Stimulated activated memory B cell treated with anti-CD40 and anti-IgM and Interleukin-4, amounts not matched to agents 10 μg/mL and 1 μg/mL and 100 μg/mL, for 72 hours (primary cell): Measurements from ENCODE around the gene NOS1.
A peak's percentile ranks its signal among the peaks of the same experiment; 100 is the strongest.

ENCODE experiments used
- ATAC-seq: fragments of 150-1000 bp; cut with Tn5 transposase; 2 replicates; pipeline ENCODE4 v1.10.0; 2021
- H3K27ac Mint-ChIP-seq: one replicate; pipeline ENCODE4 v1.8.0; 2022; ENCODE audit warnings: mild to moderate bottlenecking, mixed read lengths
- H3K27me3 Mint-ChIP-seq: one replicate; pipeline ENCODE4 v1.8.0; 2022; ENCODE audit warnings: mixed read lengths
- H3K36me3 Mint-ChIP-seq: one replicate; pipeline ENCODE4 v1.8.0; 2022; ENCODE audit warnings: mixed read lengths
- H3K4me1 Mint-ChIP-seq: one replicate; pipeline ENCODE4 v1.8.0; 2022; ENCODE audit warnings: mixed read lengths
- H3K4me3 Mint-ChIP-seq: one replicate; pipeline ENCODE4 v1.8.0; 2022; ENCODE audit warnings: mild to moderate bottlenecking, moderate library complexity, mixed read lengths
- H3K9me3 Mint-ChIP-seq: one replicate; pipeline ENCODE4 v1.8.0; 2022; ENCODE audit warnings: mixed read lengths

Gene NOS1

DNA sequence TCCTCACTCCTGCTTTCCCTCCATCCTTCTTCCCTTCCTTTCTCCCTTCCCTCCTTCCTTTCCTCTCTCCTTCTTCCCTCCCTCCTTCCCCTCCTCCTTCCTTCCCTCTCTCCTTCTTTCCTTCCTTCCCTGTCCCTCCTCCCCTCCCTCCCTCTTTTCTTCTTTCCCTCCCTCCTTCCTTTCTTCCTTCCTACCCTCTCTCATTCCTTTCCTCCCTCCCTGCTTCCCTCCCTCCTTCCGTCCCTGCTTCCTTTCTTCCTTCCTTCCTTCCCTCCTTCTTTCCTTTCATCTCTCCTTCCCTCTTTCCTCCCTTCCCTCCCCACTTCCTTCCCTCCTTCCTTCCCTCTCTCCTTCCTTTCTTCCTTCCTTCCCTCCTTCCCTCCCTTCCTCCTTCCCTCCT lies 39.0 kb downstream of the NOS1 start:
- H3K27me3 Mint-ChIP-seq: peaks cover 8% of the 10 kb centered on the region
- H3K27ac Mint-ChIP-seq: no peak overlapping the region
- peaks cover 7% of the 10 kb centered on the region for H3K9me3 Mint-ChIP-seq
- H3K4me1 Mint-ChIP-seq: no peaks in the 10 kb centered on the region
- no peaks in the 10 kb centered on the region for H3K36me3 Mint-ChIP-seq
- no peak overlapping the region for H3K4me3 Mint-ChIP-seq
- ATAC-seq: no peak

- ATAC-seq: no peak
- H3K9me3 Mint-ChIP-seq: peaks cover 7% of the 10 kb centered on the region
- no peak overlapping the region for H3K4me3 Mint-ChIP-seq
- no peaks in the 10 kb centered on the region for H3K36me3 Mint-ChIP-seq
- no peak overlapping the region for H3K27ac Mint-ChIP-seq
- no peaks in the 10 kb centered on the region for H3K4me1 Mint-ChIP-seq
- no peaks in the 10 kb centered on the region for H3K27me3 Mint-ChIP-seq
Measured at GRCh38 chr12:117321572-117321971, 39.9 kb downstream of the NOS1 start.

GRCh38 chr12:117318591-117318990 lies 42.8 kb downstream of the NOS1 start:
- H3K27me3 Mint-ChIP-seq: no peaks in the 10 kb centered on the region
- H3K9me3 Mint-ChIP-seq: peaks cover 10% of the 10 kb centered on the region
- H3K4me3 Mint-ChIP-seq: no peak overlapping the region
- no peaks in the 10 kb centered on the region for H3K36me3 Mint-ChIP-seq
- H3K27ac Mint-ChIP-seq: no peak overlapping the region
- no peaks in the 10 kb centered on the region for H3K4me1 Mint-ChIP-seq
- no peak for ATAC-seq

GRCh38 chr12:117316336-117316735 lies 45.1 kb downstream of the NOS1 start:
- Mint-ChIP-seq H3K4me1 (no peaks in the 10 kb centered on the region), H3K27me3 (no peaks in the 10 kb centered on the region), H3K27ac (no peak overlapping the region), H3K4me3 (no peak overlapping the region), H3K9me3 (peaks cover 8% of the 10 kb centered on the region), H3K36me3 (no peaks in the 10 kb centered on the region)
- no peak for ATAC-seq

- Mint-ChIP-seq H3K27me3 (no peaks in the 10 kb centered on the region), H3K9me3 (peaks cover 8% of the 10 kb centered on the region), H3K4me3 (no peak overlapping the region), H3K36me3 (no peaks in the 10 kb centered on the region), H3K4me1 (no peaks in the 10 kb centered on the region), H3K27ac (no peak overlapping the region)
- peak; percentile 59 for ATAC-seq
Measured at GRCh38 chr12:117313926-117314325, 47.5 kb downstream of the NOS1 start.

- no peak for ATAC-seq
- Mint-ChIP-seq H3K9me3 (peaks cover 8% of the 10 kb centered on the region), H3K4me1 (no peaks in the 10 kb centered on the region), H3K4me3 (no peak overlapping the region), H3K27ac (no peak overlapping the region), H3K27me3 (no peaks in the 10 kb centered on the region), H3K36me3 (no peaks in the 10 kb centered on the region)
Measured at GRCh38 chr12:117312770-117313169, 48.7 kb downstream of the NOS1 start.

GRCh38 chr12:117309276-117309925 lies 52.0 kb downstream of the NOS1 start:
- peaks cover 4% of the 10 kb centered on the region for H3K9me3 Mint-ChIP-seq
- no peak overlapping the region for H3K27ac Mint-ChIP-seq
- no peaks in the 10 kb centered on the region for H3K27me3 Mint-ChIP-seq
- H3K36me3 Mint-ChIP-seq: no peaks in the 10 kb centered on the region
- H3K4me3 Mint-ChIP-seq: no peak overlapping the region
- ATAC-seq: no peak
- H3K4me1 Mint-ChIP-seq: no peaks in the 10 kb centered on the region

DNA sequence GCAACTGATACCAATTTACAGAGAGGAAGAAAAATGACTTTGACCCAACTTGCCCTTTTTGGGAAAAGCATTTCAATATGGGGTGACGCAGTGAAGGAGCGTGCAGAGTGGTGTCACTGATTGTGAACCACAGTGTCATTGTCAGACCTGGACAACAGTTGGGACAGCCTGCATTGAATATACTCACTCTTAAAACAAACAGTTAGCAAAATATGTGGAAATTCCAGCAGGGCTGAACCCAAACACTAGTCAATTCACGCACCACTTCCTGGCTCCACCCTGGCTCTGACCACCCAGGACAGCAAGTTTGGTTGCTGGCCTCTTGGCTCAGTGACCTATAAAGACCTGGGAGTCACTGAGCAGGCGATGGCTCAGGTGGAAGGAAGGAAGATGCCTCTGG lies 61.3 kb downstream of the NOS1 start:
- Mint-ChIP-seq H3K4me3 (no peak overlapping the region), H3K27me3 (peaks cover 14% of the 10 kb centered on the region), H3K36me3 (no peaks in the 10 kb centered on the region), H3K9me3 (peaks cover 4% of the 10 kb centered on the region), H3K4me1 (no peaks in the 10 kb centered on the region), H3K27ac (no peak overlapping the region)
- ATAC-seq: no peak

- Mint-ChIP-seq H3K36me3 (no peaks in the 10 kb centered on the region), H3K4me3 (no peak overlapping the region), H3K27ac (no peak overlapping the region), H3K9me3 (peaks cover 4% of the 10 kb centered on the region), H3K4me1 (no peaks in the 10 kb centered on the region), H3K27me3 (peaks cover 14% of the 10 kb centered on the region)
- no peak for ATAC-seq
Measured at GRCh38 chr12:117298648-117299225, 62.7 kb downstream of the NOS1 start.

DNA sequence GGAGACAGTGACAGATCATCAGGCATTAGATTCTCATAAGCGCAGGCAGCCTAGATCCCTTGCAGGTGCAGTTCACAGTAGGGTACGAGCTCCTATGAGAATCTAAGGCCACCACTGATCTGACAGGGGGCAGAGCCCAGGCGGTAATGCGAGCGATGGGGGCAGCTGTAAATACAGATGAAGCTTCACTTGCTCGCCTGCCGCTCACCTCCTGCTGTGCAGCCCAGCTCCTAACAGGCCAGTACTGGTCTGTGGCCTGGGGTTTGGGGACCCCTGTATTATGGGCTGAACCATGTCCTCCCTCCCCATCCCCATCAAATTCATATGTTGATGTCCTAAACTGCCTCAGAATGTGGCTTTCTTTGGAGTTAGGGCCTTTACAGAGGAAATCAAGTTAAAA lies 63.2 kb downstream of the NOS1 start:
- Mint-ChIP-seq H3K27me3 (peaks cover 14% of the 10 kb centered on the region), H3K9me3 (peaks cover 4% of the 10 kb centered on the region), H3K4me1 (no peaks in the 10 kb centered on the region), H3K4me3 (no peak overlapping the region), H3K27ac (no peak overlapping the region), H3K36me3 (no peaks in the 10 kb centered on the region)
- no peak for ATAC-seq

- Mint-ChIP-seq H3K27ac (no peak overlapping the region), H3K36me3 (no peaks in the 10 kb centered on the region), H3K4me3 (no peak overlapping the region), H3K9me3 (peaks cover 9% of the 10 kb centered on the region), H3K4me1 (no peaks in the 10 kb centered on the region), H3K27me3 (peaks cover 14% of the 10 kb centered on the region)
- ATAC-seq: no peak
Measured at GRCh38 chr12:117294189-117294603, 67.2 kb downstream of the NOS1 start.

DNA sequence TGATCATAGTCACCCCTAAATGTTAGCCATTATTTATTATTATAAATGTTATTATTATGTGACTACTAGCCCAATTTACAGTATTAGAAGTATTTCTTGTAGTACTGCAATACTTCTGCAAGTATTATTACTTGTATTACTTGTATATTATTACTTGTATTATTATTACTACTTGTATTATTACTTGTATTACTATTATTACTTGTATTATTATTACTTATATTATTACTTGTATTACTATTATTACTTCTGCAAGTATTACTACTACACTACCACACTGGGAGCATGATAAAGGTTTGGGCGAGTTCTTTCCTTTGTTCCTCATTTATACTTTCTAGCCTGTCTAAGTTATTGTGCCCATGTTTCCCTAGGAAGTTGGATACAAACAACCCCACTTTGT lies 67.9 kb downstream of the NOS1 start:
- Mint-ChIP-seq H3K4me3 (no peak overlapping the region), H3K4me1 (no peaks in the 10 kb centered on the region), H3K27ac (no peak overlapping the region), H3K36me3 (no peaks in the 10 kb centered on the region), H3K27me3 (peaks cover 14% of the 10 kb centered on the region), H3K9me3 (peaks cover 9% of the 10 kb centered on the region)
- ATAC-seq: no peak

- no peak for ATAC-seq
- Mint-ChIP-seq H3K9me3 (peaks cover 9% of the 10 kb centered on the region), H3K4me1 (no peaks in the 10 kb centered on the region), H3K36me3 (no peaks in the 10 kb centered on the region), H3K27ac (no peak overlapping the region), H3K4me3 (no peak overlapping the region), H3K27me3 (peaks cover 12% of the 10 kb centered on the region)
Measured at GRCh38 chr12:117292688-117293087, 68.7 kb downstream of the NOS1 start.

GRCh38 chr12:117284140-117284539 lies 77.3 kb downstream of the NOS1 start:
- Mint-ChIP-seq H3K36me3 (no peaks in the 10 kb centered on the region), H3K27me3 (no peaks in the 10 kb centered on the region), H3K27ac (no peak overlapping the region), H3K4me3 (no peak overlapping the region), H3K9me3 (peaks cover 3% of the 10 kb centered on the region), H3K4me1 (peaks cover 6% of the 10 kb centered on the region)
- ATAC-seq: no peak

GRCh38 chr12:117282490-117282889 lies 78.9 kb downstream of the NOS1 start:
- Mint-ChIP-seq H3K4me3 (no peak overlapping the region), H3K9me3 (peaks cover 3% of the 10 kb centered on the region)

DNA sequence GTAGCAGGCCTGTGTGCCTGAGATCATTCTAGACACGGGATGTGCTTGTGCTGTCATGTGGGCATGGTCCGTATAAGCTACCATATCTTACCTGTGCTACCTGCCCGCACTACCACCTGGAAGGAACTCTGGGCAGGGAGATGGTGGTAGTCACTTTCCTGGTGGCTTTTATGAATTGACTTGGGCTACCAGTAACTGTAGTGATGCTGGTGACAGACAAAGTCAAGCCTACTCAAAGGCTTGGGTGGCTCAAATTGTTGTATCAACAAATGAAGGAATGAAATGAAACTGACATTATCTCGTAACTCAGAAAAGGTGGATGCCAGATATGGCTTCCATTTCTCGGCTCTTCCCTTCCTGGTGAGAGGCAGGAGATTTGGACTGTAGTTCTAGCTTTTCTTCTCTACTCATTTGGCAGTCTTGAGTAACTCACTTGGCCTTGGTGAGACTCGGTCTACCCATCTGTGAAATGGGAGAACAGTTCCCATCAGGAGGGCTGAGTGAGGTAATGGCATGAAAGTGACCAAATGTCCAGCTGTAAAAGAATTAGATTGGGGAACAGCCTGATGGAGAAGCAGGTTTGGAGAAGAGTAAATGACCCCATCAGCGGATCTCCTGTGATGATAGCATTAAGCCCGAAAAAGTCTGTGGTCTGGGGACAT lies 81.3 kb downstream of the NOS1 start:
- no peak for ATAC-seq
- Mint-ChIP-seq H3K27me3 (peaks cover 23% of the 10 kb centered on the region), H3K4me3 (no peak overlapping the region), H3K9me3 (peaks cover 6% of the 10 kb centered on the region), H3K4me1 (peaks cover 7% of the 10 kb centered on the region), H3K36me3 (no peaks in the 10 kb centered on the region), H3K27ac (no peak overlapping the region)

More at GRCh38 chr12:117282490-117282889, 78.9 kb downstream of the NOS1 start:
- peaks cover 3% of the 10 kb centered on the region for H3K27me3 Mint-ChIP-seq
- no peak for ATAC-seq
- H3K27ac Mint-ChIP-seq: no peak overlapping the region
- H3K4me1 Mint-ChIP-seq: peaks cover 7% of the 10 kb centered on the region
- H3K36me3 Mint-ChIP-seq: no peaks in the 10 kb centered on the region
